ENCODE measurements around the gene S1PR1. TPM values are rescaled to one million over a fixed set of nuclear protein-coding genes. Genes with fewer than 3 reads are reported as not detected.

Gene S1PR1
- total RNA-seq, 1 donor from 2014 or later, result 118 TPM

DNA sequence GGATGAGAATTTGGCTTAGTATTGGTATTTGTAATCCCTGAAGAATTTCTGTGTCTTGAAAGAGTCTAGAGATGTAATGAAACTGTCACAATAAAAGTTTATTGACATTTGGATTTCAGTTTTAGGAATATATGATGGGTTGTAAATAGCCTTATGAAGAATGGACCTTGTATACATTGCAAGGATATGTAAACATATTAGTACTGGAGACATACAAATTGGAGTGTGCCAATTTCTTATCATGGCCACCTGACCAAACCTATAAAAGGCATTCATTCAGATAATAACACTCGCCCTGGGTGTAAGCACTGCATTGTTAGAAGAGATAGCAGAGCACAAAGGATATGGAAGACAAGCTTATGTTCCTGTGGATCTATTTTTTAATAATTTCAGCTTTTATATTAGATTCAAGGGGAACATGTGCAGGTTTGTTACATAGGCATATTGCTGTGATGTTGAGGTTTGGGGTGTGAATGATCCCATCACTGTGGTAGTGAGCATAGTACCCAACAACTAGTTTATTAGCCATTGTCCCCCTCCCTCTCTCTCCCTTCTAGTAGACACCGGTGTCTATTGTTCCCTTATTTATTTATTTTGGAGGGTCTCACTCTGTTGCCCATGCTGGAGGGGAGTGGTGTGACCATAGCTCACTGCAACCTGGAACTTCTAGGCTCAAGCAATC, 8.6 kb downstream of the S1PR1 start:
- DNase-seq (ENCODE audit: low spot score), result no peak

DNA sequence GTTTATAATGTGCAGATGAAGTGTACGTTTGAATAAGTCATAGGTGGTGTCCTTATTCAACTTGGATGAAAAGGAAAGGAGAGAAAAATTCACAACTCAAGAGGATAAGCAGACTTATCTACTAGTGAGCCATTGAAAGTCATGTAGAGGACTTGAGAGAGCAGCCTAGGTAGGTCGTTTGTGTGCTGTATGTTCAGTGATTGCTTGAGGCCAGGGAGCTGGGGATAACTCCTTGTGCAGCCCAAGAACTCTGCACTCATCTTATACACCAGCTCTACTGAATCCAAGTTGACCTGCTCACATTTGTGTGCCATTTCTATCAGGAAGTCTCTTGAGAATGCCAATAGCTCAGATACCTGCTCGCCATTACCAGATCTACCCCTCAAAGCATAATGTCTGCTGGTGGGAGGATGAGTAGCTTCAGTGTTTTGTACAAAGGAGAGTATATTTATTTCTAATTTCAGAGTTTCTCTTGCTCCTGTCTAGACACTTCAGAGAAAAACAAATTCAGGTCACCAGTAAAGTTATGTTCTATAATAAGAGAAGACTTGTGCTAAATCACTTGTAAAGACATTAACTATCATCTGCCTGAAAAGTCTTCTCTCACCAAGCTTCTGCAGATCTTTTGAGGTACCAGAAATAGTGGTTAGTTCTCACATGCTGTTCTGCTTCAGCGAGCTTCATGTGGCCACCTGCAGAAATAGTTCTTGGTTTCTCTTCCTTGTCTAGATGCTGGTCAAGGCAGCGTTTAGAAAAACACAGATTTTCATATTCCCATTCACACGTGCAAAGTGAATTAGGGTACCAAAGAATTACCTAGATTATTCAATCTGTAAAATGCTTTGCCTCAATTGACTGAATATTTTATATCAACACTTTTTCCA, 10.8 kb downstream of the S1PR1 start:
- DNase-seq (ENCODE audit: low spot score), result no peak

DNA sequence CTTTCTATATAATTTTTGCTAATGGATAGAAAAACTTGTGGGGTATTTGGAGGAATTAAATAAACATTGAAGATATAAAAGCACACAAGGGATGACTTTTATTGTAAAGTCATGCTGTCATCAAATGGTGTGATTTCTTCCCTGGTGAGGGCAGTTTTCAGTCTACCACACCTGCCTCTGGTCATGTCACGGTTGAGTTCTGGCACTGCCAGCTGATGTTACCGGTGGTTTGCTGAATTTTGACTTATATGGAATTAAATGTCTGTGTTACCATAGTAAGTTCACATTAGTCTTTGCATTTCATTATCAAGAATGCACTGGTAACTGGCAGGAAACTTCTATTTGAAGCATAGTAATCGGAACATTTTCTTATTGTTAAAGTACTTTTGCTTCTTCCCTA, 13.4 kb downstream of the S1PR1 start:
- DNase-seq (ENCODE audit: low spot score), result no peak

DNA sequence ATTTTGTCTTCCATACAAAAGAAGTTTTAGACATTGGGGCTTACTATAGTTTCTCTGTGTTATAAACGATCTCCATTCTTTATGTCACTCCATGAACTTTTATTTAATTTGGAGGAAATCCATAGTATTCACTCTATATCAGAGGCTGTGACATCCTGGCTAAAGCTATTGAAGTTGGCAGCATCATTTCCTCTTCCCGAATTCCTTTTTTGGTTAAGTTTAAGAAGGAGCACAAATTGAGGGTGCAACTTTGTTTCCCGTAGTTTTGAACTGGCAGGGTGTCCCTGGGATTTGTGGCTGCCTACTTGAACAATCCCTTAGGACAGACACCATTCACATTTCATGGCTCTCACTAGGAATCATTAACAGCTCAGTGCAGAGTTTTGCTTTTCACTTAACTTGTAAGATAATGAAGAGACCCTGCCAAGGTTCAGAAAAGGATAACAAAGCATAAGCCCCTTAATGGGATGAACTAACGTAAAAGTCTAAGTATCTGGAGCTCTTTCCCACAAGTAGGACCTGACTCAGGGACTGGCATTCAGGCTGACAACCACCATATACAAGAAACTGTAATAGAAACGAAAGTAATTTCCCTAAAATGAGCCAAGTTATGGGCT, 13.9 kb downstream of the S1PR1 start:
- DNase-seq (ENCODE audit: low spot score), result no peak

DNA sequence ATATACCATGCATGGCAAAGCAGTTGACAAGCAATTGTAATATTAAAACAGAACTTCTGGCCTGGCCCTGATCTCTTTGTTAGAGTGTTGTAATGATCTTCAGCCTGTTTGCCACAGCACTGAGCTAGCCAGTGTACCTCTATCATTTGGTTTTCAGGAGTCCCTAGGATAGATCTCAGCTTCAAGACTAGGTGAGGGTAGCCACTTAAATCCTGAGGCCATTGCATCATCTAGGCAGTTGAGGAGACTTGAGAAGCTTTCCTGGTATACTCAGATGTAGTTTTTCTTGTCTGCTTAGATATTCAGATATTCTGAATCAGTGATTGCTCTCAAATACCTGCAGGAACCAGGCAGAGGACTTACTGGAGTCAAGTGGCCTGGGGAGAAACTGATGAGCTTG, 14.7 kb downstream of the S1PR1 start:
- DNase-seq (ENCODE audit: low spot score), result no peak

DNA sequence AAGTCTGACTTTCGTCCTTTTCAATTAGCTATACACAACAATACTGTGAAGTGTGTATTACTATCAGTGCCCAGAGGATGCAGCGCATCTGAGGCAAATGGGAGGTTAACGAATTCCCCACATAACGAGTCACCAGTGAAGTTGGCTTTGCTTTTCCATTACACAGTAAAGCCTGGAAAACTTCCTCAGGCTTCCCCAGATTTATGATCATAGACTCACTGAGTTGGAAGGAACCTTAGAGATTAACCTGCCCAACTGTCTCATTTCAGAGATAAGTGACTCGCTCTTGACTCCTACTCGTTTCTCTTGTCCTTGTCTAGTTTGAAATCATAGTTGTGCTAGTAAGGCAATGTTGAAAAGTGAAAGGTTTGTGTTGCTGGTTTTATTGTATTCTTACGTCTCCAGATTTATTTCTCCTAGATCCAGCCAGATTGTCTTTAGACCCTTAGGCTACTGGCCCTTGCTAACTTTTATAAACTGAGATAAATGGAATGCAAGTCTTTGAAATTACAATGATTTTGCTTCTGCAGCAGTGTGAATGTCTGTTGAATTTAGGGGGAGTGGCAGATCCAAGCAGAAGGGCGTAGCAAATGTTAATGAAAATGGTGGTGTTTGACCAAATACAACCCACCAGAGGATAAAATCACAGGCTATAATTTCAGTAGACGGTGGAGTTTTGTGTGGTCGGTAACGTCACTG, 17.3 kb downstream of the S1PR1 start:
- no peak for DNase-seq (ENCODE audit: low spot score)

DNA sequence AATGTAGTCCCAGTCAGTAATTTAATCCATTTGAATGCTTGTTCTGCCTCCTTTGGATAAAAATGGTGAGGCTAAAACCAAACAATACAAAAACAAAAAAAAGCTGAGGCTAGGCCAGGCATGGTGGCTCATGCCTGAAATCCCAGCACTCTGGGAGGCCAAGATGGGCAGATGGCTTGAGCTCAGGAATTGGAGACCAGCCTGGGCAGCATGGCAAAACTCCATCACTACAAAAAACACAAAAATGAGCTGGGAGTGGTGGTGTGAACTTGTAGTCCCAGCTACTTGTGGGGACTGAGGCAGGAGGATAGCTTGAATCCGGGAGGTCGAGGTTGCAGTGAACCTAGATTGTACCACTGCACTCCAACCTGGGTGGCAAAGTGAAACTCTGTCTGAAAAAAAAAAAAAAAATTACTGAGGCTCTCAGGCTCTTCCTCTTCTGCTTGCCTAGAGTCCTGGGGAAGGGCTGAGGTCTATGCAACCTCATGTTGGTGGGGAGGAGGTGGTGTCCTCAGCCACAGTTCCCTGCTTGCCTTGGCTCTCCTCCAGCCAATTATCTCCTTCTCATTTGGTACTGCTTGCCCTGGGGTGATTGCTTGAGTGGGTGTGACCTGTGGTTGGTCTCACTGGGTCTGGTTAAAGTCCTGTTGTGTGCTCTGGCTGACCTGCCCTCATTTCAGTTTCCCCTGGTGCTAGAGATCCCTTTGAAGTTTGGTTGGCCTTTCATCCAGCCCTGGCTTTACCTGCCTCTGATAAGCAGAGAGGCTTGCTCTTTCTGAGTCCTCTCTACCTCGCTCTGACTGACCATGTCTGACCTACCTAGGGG, 20.9 kb downstream of the S1PR1 start:
- no peak for DNase-seq (ENCODE audit: low spot score)

DNA sequence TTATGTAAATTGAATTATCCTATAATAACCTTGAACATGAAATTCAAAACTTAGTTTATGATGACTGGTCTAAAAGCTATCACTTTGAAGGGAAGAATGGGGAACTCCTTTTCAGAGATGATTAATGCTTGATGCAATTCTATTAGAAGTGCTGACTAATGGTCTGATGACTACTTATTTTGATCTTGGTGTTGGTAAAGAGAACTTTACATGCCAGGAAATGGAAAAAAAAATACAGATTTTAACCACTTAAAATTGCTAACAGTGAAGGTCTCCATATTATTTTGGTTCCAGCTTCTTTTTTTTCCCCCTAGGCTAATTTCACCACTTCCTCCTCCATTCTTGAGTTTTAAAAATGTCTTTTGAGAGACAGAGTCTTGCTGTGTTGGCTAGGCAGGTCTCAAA, 22.9 kb downstream of the S1PR1 start:
- DNase-seq (ENCODE audit: low spot score), result no peak

DNA sequence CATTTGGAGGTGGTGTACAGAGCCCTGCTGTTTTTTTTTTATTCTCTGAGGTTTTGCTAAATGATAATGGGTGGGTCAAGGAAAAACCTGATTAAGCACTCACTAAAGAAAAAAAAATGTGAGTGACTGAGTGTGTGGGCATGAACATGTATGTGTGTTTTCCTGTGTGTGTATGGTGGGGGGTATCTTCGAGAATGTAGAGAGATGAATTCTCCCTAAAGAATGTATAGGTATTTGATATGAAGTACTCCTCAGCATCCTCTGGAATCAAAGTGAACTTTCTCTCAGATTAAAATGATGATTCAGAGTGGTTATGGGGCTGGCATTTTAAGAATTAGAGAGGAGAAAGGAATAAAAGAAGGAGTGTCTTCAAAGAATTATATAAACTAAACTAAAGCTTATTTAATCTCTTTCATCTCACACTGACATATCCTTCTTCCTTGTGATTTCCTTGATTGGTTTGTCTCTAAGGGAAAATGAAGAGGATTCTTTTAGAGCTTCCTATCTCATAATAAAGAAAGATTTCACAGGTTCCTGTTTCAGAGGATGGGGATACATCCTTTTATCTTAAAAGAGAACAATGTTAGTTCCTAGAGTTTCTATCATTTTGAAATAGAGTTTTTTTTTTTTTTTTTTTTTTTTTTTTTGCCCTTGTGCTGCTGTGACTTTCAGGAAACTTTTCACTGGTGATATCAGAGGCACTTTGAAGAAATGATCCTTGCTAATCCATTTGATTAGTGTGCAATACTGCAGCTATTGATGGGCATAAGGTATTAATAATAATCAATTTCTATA, 23.9 kb downstream of the S1PR1 start:
- DNase-seq (ENCODE audit: low spot score), result no peak

DNA sequence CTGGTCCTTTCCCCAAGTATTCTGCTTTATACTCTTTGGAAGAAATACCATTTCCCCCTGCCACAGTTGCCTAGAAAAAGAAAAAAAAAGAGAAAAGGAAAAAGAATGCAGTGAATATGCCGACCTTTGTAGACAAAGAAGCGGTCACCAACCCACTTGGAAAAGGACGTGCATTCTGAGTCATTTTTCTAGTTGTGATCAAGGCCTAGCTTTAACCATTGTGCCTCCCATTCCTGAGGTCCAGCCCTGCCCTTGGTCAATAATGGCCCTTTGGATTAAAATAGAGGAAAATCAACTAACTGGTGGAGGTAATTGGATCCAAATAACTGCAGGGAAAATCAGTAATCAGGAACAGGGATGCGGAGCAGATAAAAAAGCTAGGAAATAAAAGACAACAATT, 24.8 kb downstream of the S1PR1 start:
- no peak for DNase-seq (ENCODE audit: low spot score)

DNA sequence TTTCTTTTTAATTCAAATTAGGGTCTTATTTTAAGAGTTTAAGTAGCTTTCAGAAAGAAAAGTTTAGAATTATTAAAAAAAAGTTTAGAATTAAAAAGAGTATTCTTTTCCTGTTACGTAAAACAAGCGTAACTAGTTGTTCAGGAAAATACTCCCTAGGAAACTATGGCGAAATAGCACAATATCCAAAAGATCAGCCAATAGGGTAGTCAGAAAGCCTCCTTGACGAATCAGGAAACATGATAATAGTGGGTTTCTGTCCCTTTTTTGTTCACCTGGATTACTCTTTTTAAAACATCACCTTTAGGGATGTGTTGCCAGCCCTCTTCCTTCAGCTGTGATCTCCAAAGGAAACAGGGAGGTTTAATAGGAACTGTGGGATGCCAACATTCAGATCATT, 25.2 kb downstream of the S1PR1 start:
- no peak for DNase-seq (ENCODE audit: low spot score)

DNA sequence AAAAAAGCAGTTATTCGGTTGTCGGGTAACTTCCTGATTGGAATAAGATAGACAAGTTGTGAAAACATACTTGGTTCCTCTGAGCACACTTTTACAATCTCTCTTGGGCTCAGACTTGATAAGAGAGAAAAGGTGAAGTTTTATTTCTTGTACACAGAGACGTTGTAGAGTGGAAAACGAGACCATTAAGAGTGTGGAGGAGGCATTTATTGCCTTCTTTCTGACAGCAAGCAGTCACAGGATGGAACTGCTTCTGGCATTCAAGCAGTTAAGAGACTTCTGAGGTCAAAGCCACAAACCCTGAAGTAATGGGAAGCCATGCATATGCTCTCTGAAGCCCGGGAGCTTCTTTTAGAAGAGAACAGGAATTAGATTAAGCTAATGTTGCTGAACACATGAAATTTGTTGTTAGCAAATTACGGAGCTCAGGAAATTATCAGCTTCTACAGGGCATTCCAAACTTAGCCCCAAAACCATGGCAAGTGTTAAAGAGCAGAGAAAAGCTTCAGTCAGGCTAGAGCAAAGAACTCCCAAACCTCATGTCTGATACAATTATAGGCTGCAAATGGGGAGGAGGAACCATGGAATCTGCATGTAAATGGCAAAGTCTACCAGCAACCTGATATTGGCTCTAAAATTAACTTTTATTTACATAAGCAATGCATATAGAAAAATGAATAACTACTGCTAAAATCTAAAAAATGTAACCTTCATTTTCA, 26.0 kb downstream of the S1PR1 start:
- no peak for DNase-seq (ENCODE audit: low spot score)

DNA sequence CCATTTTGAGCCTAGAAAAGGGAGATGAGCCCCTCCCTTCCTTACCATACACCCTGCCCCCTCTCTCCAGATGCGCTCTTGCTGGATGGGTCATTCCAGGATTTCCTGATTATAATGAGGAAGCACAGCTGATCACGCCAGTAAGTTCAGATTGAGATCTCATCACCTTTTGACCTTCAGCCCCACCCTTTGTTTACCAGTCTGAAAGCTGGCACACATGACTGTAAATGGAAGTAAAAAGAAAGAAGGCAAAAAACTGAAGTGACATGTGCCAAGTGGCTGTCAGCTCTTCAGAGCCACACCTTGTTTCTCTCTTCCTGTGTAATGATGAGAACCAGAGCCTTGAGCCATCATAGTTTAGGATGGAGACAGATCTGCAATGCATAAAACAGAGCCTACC, 27.9 kb downstream of the S1PR1 start:
- DNase-seq (ENCODE audit: low spot score), result no peak

DNA sequence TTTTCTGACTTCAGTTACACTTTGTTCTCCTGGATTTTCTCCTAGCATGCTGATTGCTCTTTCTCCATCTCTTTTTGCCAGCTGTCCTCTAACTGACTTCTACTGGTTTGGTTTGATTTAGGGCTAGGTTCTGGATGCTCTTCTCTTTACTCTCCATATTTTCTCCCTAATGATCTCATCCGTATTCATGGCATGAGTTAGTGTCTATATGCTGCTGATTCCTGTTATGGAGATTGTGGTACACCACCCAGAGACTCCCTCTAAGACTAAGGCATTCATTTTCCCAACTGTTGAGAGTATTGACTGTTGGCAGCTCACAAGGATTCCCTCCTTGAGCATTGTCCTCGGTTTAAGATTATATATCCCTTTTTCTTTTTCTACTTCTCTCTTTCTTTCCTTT, 28.9 kb downstream of the S1PR1 start:
- no peak for DNase-seq (ENCODE audit: low spot score)

DNA sequence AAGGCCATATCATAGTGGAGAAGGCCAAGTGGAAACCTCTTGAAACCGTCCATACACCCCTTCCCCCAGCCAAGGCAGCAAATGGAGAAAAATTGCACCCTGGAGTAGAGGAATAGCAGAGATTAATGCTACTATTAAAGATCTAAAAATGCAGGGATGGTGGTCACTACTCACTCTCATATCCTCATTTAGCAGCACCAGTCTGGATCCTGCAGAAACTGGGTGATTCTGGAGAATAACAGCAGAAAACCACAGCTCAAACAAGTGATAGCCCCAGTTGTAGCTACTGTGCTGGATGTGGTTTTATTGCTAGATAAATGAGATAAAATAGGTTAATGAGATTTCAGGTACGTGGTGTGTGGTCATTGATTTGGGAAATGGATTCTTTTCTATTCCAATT, 30.3 kb downstream of the S1PR1 start:
- DNase-seq (ENCODE audit: low spot score), result no peak

DNA sequence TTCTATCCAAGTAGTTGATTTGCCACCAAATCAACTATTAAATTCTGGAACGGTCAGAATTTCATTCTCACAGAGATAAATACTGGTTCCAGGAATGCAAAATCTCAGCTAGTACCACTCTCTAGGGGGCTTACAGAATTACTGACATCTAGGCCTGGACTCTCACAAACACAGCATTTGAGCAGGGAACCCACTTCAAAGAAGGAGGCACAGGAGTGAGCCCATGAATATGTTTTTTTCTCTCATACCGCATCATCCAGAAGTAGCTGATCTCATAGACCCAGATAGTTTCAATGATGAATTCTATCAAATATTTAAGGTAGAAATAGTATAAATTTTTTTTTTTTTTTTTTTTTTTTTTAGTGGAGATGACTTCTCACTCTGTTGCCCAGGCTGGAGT, 32.1 kb downstream of the S1PR1 start:
- DNase-seq (ENCODE audit: low spot score), result no peak

DNA sequence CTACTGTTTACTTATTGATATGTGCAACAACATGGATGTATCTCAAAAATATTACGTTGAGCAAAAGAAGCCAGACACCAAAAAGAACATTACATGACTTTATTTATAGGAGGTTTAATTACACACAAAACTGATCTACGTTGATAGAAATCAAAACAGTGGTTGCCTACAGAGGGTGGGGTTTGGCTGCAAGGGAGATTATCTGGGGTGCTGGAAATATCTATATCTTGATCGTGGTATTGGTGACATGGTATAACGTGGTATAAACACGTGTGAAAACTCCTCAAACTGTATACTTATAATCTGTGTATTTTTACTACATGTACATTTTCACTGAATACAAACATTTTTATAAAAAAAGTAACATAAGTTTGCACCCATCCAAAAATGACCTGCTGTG, 38.9 kb downstream of the S1PR1 start:
- no peak for DNase-seq (ENCODE audit: low spot score)

DNA sequence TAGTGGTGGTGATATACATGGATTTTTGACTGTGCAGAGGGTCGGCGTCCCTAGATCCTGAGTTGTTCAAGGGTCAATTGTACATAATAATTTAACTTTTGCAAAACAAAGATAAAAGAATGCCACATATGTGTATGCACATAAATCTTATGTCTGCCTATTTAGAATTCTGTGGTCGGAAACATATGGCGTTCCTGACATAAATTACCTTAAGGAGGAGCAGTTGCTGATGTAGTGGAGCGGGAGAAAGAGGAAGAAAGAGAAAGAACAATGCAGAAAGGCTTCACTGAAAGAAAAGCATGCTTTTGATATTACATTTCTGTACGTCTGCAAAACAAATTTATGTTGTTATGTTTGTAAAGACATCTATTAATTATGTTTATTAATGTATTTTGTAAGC, 40.0 kb downstream of the S1PR1 start:
- no peak for DNase-seq (ENCODE audit: low spot score)

DNA sequence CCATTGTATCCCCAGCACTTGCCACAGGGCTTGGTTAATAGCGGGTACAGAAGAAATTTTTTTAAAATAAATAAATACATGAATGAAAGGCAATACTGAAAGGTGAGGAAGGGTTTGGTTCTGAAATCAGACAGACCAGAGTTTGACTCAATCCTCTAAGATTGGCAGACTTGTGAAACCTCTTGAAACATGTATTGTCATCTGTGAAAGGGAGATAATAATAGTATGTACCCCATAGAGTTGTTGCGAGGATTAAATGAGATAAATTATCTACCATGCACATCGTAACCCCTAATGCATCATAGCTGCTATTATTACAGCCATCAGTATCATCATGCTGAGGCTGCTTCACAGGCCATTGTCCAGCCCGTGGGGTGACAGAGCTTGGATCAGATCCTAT, 41.4 kb downstream of the S1PR1 start:
- DNase-seq (ENCODE audit: low spot score), result no peak
